Stomach (tissue), 9 donors: ENCODE data around the gene KRT80. TPM values are rescaled to one million over a fixed set of nuclear protein-coding genes. Genes with fewer than 3 reads are reported as not detected.

Experiments
- DNase-seq, 2 donors: peaks; one replicate each; pipeline versions ENCODE4 v3.0.0 to v3.0.0-alpha.2; 2013 to 2019
- H3K27ac ChIP-seq, 5 donors: fragments of 200-600 bp in 4 of 5; sonication (generic) in 4 of 5; one replicate each; pipeline ENCODE4 v1.5.1; 2013 to 2019; ENCODE audit warnings: mild to moderate bottlenecking in 1 of 5, moderate library complexity in 1 of 5
- H3K27me3 ChIP-seq, 3 donors: fragments of 200-600 bp; sonication (generic); one replicate each; pipeline ENCODE4 v1.5.1; 2017 to 2019; ENCODE audit warnings: mixed run types in 1 of 3
- H3K36me3 ChIP-seq, 4 donors: fragments of 200-600 bp; sonication (generic); 1 replicate in 3 of 4; 2 replicates in 1 of 4; pipeline ENCODE4 v1.5.1; 2016 to 2019
- H3K4me1 ChIP-seq, 4 donors: fragments of 200-600 bp; sonication (generic); one replicate each; pipeline ENCODE4 v1.5.1; 2016 to 2019
- H3K4me3 ChIP-seq, 4 donors: fragments of 200-600 bp; sonication (generic) in 3 of 4; one replicate each; pipeline ENCODE4 v1.5.1; 2016 to 2019; ENCODE audit warnings: mild to moderate bottlenecking in 1 of 4
- H3K9me3 ChIP-seq, 4 donors: fragments of 200-600 bp; sonication (generic); one replicate each; pipeline ENCODE4 v1.5.1; 2016 to 2019
- CTCF ChIP-seq, 7 experiments: fragments of 450-650 bp in 4 of 7; fragments of 200-600 bp in 3 of 7; sonication (generic) in 3 of 7; IDR thresholded peaks; one replicate each; pipeline ENCODE4 v1.5.1; 2016 to 2019; ENCODE audit warnings: antibody characterized with exemption in 7 of 7, control low read depth in 2 of 7, mild to moderate bottlenecking in 1 of 7
- EP300 ChIP-seq: sonication (generic); formaldehyde crosslinking; IDR thresholded peaks from one replicate; pipeline ENCODE4 v1.6.1; 2017; ENCODE audit warnings: antibody characterized with exemption
- POLR2A ChIP-seq, 4 donors: fragments of 450-650 bp; IDR thresholded peaks; one replicate each; pipeline ENCODE4 v1.6.1; 2016; ENCODE audit warnings: antibody characterized with exemption in 4 of 4, control low read depth in 2 of 4, mild to moderate bottlenecking in 1 of 4, moderate library complexity in 1 of 4
- POLR2AphosphoS5 ChIP-seq, 3 donors: sonication (generic); formaldehyde crosslinking; IDR thresholded peaks; one replicate each; pipeline ENCODE4 v1.6.1; 2016; ENCODE audit warnings: antibody characterized with exemption in 3 of 3
- WGBS, 5 donors: extraction: QIAGEN DNeasy Blood & Tissue Kit in 3 of 5; methylation state at CpG; one replicate each; pipeline versions ENCODE4 v1.1.5 to v1.1.7; 2013 to 2018; 5-methylcytosine and 5-hydroxymethylcytosine counted together
- intact Hi-C: fragments of 100-400 bp; cut with DNase I; formaldehyde crosslinking; loops from one replicate; pipeline ENCODE4 v1.15.1; 2023; ENCODE audit warnings: low total_unique reads
- polyA plus RNA-seq, 3 donors: library from polyadenylated mRNA; stranded (reverse); fragments of 200-250 nt; gene quantifications; one replicate each; pipeline ENCODE4 v1.2.3, GENCODE V29; 2013
- total RNA-seq, 5 donors: library from RNA; depleted of rRNA; stranded (reverse); fragments of >200 nt; gene quantifications; one replicate each; pipeline versions ENCODE4 v1.1.0 to v1.2.3, GENCODE V29; 2014 to 2016
- donor health status: healthy with polysubstance abuse.
- donor health status: Bipolar disorder and iron deficiency.
- donor health status: healthy.

The KRT80 gene
- total and polyA plus RNA-seq, 8 donors: 0.29 to 3.7 (median 0.45) TPM; not detected in 3

GRCh38 chr12:52214421-52214802, 22.6 kb upstream of the KRT80 start:
- intact Hi-C loops: no loop called here
- H3K27ac ChIP-seq: peak overlapping the region in 1 of 5 donors; percentile 19
- peaks cover 0 to 10% (median 0%) of the 10 kb centered on the region in 3 donors for H3K27me3 ChIP-seq
- no peaks in the 10 kb centered on the region for H3K9me3 ChIP-seq
- H3K4me1 ChIP-seq: peaks cover 20 to 44% (median 31%) of the 10 kb centered on the region in 4 donors
- WGBS, 5 donors: 50 to 77% (median 70%) methylated on average over 3 of the region's 3 CpGs; no CpG with 5 or more reads in 1 of the 5 donors
- H3K4me3 ChIP-seq: no peak overlapping the region
- H3K36me3 ChIP-seq: no peaks in the 10 kb centered on the region
- no peak for DNase-seq
- no peak for TF ChIP-seq POLR2AphosphoS5 (IDR thresholded peaks at IDR 0.05)
- TF ChIP-seq EP300: no peak
- no peak for TF ChIP-seq POLR2A (IDR thresholded peaks at IDR 0.05)
- TF ChIP-seq CTCF (IDR thresholded peaks at IDR 0.05): no peak

GRCh38 chr12:52213564-52214420, 22.0 kb upstream of the KRT80 start:
- intact Hi-C loops: no loop called here
- Histone ChIP-seq H3K4me3 (no peak overlapping the region), H3K9me3 (no peaks in the 10 kb centered on the region), H3K4me1 (peaks cover 20 to 44% (median 31%) of the 10 kb centered on the region in 4 donors), H3K27me3 (peaks cover 0 to 10% (median 0%) of the 10 kb centered on the region in 3 donors), H3K27ac (peak overlapping the region in 1 of 5 donors; percentile 4), H3K36me3 (no peaks in the 10 kb centered on the region)
- 18 to 28% (median 19%) methylated on average over 11 to 13 of the region's 13 CpGs for WGBS, 5 donors
- peak; percentile 84 to 92 for DNase-seq
- TF ChIP-seq CTCF (IDR thresholded peaks at IDR 0.05) (peak in 6 of 7 experiments; percentile 72 to 97 (median 92)), EP300 (no peak), POLR2A (IDR thresholded peaks at IDR 0.05) (no peak), POLR2AphosphoS5 (IDR thresholded peaks at IDR 0.05) (peak in 1 of 3 donors; percentile 40)

GRCh38 chr12:52212701-52213563, 21.1 kb upstream of the KRT80 start:
- H3K27me3 ChIP-seq: peaks cover 0 to 10% (median 0%) of the 10 kb centered on the region in 3 donors
- 74 to 82% (median 78%) methylated on average over 11 to 13 of the region's 13 CpGs for WGBS, 5 donors
- no peak overlapping the region for H3K27ac ChIP-seq

GRCh38 chr12:52211716-52212585, 20.1 kb upstream of the KRT80 start:
- DNase-seq: no peak

More at GRCh38 chr12:52212701-52213563, 21.1 kb upstream of the KRT80 start:
- DNase-seq: no peak
- Histone ChIP-seq H3K9me3 (no peaks in the 10 kb centered on the region), H3K36me3 (no peaks in the 10 kb centered on the region), H3K4me3 (no peak overlapping the region), H3K4me1 (peaks cover 22 to 50% (median 34%) of the 10 kb centered on the region in 4 donors)
- TF ChIP-seq POLR2AphosphoS5 (IDR thresholded peaks at IDR 0.05): no peak
- intact Hi-C loops: no loop called here

More at GRCh38 chr12:52211716-52212585, 20.1 kb upstream of the KRT80 start:
- H3K9me3 ChIP-seq: no peaks in the 10 kb centered on the region
- H3K27ac ChIP-seq: no peak overlapping the region
- peaks cover 0 to 10% (median 0%) of the 10 kb centered on the region in 3 donors for H3K27me3 ChIP-seq
- H3K4me1 ChIP-seq: peaks cover 23 to 50% (median 32%) of the 10 kb centered on the region in 4 donors
- no peaks in the 10 kb centered on the region for H3K36me3 ChIP-seq
- no peak for TF ChIP-seq CTCF (IDR thresholded peaks at IDR 0.05)
- TF ChIP-seq POLR2AphosphoS5 (IDR thresholded peaks at IDR 0.05): no peak
- TF ChIP-seq POLR2A (IDR thresholded peaks at IDR 0.05): no peak
- no peak for TF ChIP-seq EP300
- 85 to 93% (median 89%) methylated on average over 9 to 13 of the region's 13 CpGs for WGBS, 5 donors
- no peak overlapping the region for H3K4me3 ChIP-seq
- intact Hi-C loops: no loop called here
